HG03108 (cell line): ENCODE measurements around the gene CACTIN.
"Not testable (repeated sequence)": the region's sequence is repeated elsewhere in the genome, so short reads cannot be mapped to it uniquely, and the experiment has no call there.

Source experiments
- ATAC-seq: cut with Tn5 transposase; IDR thresholded peaks from one replicate; pipeline ENCODE4 v1.9.1; 2021; ENCODE audit warnings: moderate library complexity; ENCODE audit not compliant: unreplicated experiment

CACTIN gene

GRCh38 chr19:3628766-3629165, 2.2 kb upstream of the CACTIN start:
- not testable (repeated sequence) for ATAC-seq

- ATAC-seq, result no peak
Observed at GRCh38 chr19:3627351-3627723, 747 bp upstream of the CACTIN start.

GRCh38 chr19:3625996-3626472, 556 bp downstream of the CACTIN start:
- ATAC-seq, result no peak

GRCh38 chr19:3623716-3624115, 2.9 kb downstream of the CACTIN start:
- ATAC-seq, result no peak

GRCh38 chr19:3622224-3622623, 4.4 kb downstream of the CACTIN start:
- ATAC-seq, result no peak

- no peak for ATAC-seq
Observed at GRCh38 chr19:3621689-3622088, 4.9 kb downstream of the CACTIN start.

GRCh38 chr19:3620817-3621547, 5.6 kb downstream of the CACTIN start:
- ATAC-seq, result no peak

GRCh38 chr19:3620145-3620816, 6.3 kb downstream of the CACTIN start:
- no peak for ATAC-seq

GRCh38 chr19:3619631-3620012, 7.0 kb downstream of the CACTIN start:
- ATAC-seq, result no peak

GRCh38 chr19:3618811-3619630, 7.6 kb downstream of the CACTIN start:
- ATAC-seq, result no peak

GRCh38 chr19:3618144-3618810, 8.3 kb downstream of the CACTIN start:
- no peak for ATAC-seq

- no peak for ATAC-seq
Observed at GRCh38 chr19:3617463-3617862, 9.1 kb downstream of the CACTIN start.

GRCh38 chr19:3615524-3616135, 11.0 kb downstream of the CACTIN start:
- no peak for ATAC-seq

- no peak for ATAC-seq
Observed at GRCh38 chr19:3614858-3615505, 11.6 kb downstream of the CACTIN start.

- ATAC-seq, result no peak
Observed at GRCh38 chr19:3613818-3614661, 12.6 kb downstream of the CACTIN start.

GRCh38 chr19:3612901-3613741, 13.5 kb downstream of the CACTIN start:
- ATAC-seq, result no peak

GRCh38 chr19:3612330-3612729, 14.3 kb downstream of the CACTIN start:
- ATAC-seq, result no peak

- no peak for ATAC-seq
Observed at GRCh38 chr19:3611841-3612240, 14.7 kb downstream of the CACTIN start.
